Epithelial cell of proximal tubule (primary cell): ENCODE measurements around the gene CYBC1. TPM values are rescaled to one million over a fixed set of nuclear protein-coding genes. Genes with fewer than 3 reads are reported as not detected.
"Not testable (repeated sequence)": the region's sequence is repeated elsewhere in the genome, so short reads cannot be mapped to it uniquely, and the experiment has no call there.

Experiments used
- DNase-seq: peaks from one replicate; pipeline ENCODE4 v3.0.0-alpha.2; 2011; ENCODE audit warnings: low read depth
- H3K4me3 ChIP-seq: 2 replicates; pipeline ENCODE4 v1.5.1; 2011; ENCODE audit warnings: low read depth, mild to moderate bottlenecking, low read length
- total RNA-seq: library from RNA; depleted of rRNA; stranded (reverse); fragments of >200 nt; gene quantifications from 2 replicates; pipeline ENCODE4 v1.2.3, GENCODE V29; 2015
- TF ChIP-seq, protein P1 (sequence below): conservative IDR thresholded peaks from 2 replicates; pipeline ENCODE4 v1.5.1; 2012; ENCODE audit warnings: low read depth, mild to moderate bottlenecking, low read length

CYBC1 gene
- total RNA-seq, 1 donor from 2014 or later: 78.8 TPM

DNA sequence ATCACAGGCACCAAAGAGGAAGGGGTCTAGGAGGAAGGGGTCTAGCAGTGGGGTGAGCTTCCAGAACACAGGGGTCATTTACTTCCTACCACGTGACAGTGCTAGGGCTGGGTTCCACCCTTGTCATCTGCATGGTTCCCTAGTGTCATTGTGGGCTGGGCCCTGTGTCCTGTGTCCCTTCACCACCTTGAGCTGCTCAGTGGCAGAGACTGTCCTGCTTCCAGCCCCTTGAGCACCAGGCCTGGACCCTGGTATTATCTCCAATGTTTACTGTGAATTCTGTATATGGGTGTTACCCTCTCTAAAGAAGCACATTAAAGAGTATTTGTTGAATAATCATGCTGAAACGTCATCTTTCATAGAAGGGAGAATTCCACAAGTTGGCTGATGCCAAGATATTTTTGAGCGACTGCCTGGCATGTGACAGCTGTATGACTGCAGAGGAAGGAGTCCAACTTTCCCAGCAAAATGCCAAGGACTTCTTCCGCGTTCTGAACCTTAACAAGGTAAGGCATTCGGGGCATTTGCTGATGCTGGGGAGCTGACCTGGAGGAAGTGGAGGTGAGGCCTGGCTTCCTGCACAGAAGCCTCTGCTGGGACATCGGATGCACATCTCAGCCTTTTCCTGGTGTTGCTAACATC, 13.5 kb upstream of the CYBC1 start:
- DNase-seq: no peak
- TF ChIP-seq, protein P1, sequence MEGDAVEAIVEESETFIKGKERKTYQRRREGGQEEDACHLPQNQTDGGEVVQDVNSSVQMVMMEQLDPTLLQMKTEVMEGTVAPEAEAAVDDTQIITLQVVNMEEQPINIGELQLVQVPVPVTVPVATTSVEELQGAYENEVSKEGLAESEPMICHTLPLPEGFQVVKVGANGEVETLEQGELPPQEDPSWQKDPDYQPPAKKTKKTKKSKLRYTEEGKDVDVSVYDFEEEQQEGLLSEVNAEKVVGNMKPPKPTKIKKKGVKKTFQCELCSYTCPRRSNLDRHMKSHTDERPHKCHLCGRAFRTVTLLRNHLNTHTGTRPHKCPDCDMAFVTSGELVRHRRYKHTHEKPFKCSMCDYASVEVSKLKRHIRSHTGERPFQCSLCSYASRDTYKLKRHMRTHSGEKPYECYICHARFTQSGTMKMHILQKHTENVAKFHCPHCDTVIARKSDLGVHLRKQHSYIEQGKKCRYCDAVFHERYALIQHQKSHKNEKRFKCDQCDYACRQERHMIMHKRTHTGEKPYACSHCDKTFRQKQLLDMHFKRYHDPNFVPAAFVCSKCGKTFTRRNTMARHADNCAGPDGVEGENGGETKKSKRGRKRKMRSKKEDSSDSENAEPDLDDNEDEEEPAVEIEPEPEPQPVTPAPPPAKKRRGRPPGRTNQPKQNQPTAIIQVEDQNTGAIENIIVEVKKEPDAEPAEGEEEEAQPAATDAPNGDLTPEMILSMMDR: no peak
- H3K4me3 ChIP-seq: no peak overlapping the region

GRCh38 chr17:82463391-82463790, 12.8 kb upstream of the CYBC1 start:
- TF ChIP-seq, protein P1: no peak
- no peak for DNase-seq
- no peak overlapping the region for H3K4me3 ChIP-seq

DNA sequence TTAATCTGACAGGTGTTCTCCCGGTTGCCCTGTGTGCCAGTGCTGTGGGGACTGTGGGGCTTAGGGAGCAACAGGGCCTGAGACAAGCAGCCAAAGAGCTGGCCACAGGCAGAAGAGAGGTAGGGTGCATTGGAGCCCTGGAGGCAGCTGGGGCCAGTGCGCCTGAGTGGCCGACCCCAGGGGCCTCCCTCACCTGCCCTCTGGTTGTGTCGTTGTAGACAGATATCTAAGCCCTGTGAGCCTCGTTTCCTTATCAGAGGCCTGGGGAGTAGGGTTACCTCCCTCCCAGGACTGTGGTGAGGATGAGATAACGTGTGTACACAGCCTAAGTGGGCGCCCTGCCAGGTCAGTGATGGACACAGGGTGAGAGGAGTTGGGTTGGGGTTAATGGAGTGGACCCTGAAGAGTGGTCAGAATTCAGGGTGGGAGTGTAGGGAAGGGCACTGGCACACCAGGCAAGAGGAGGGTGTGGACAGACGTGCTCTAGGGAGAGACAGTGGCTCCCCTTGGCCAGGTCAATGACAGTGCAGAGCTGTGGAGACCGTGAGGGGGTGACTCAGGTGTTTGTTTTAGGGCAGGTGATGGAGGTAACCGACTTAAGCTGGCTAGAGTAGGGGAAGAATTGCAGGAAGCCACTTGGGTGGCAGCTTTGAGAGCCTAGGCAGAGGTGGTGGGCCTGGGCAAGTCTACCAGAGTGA, 11.4 kb upstream of the CYBC1 start:
- H3K4me3 ChIP-seq: no peak overlapping the region
- no peak for DNase-seq
- TF ChIP-seq, protein P1: no peak

- H3K4me3 ChIP-seq, DNase-seq: not testable (repeated sequence)
Measured at GRCh38 chr17:82459936-82460335, 9.4 kb upstream of the CYBC1 start.

- TF ChIP-seq, protein P1: no peak
- H3K4me3 ChIP-seq: peak overlapping the region; percentile 87
- no peak for DNase-seq
Measured at GRCh38 chr17:82458885-82459424, 8.4 kb upstream of the CYBC1 start.

GRCh38 chr17:82458179-82458884, 7.8 kb upstream of the CYBC1 start, which contains the start of gene NARF:
TSS of gene NARF (plus strand) at chr17:82458741. CDS start at chr17:82458804, 63 bp downstream.
- peak; percentile 65 for DNase-seq
- peak within 1 kb of the TSS; percentile 87 for H3K4me3 ChIP-seq
- TF ChIP-seq, protein P1: no peak

DNA sequence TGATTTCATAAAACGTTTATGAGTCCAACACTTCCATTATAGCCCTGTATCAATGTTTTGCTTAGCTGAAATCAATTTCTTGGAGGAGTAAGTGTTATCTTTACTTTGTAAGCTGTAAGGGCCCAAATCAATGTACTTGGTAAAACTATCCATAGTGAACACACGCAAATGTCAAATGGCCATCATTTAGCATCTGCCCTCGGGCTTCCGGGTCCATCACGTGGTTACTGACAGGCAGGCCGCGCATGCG, 7.3 kb upstream of the CYBC1 start:
- peak; percentile 39 for DNase-seq

More for the DNA sequence above, 7.3 kb upstream of the CYBC1 start:
- TF ChIP-seq, protein P1: no peak
- H3K4me3 ChIP-seq: peak overlapping the region; percentile 87
